Stimulated activated naive CD8-positive, alpha-beta T cell treated with anti-CD3 and anti-CD28 coated beads, Interleukin-15, amount 100 ng/mL, for 72 hours (primary cell): ENCODE measurements around the gene SHC2.
"Not testable (repeated sequence)": the region's sequence is repeated elsewhere in the genome, so short reads cannot be mapped to it uniquely, and the experiment has no call there.

Experiments used
- ATAC-seq: fragments of 150-1000 bp; cut with Tn5 transposase; 2 replicates; pipeline ENCODE4 v1.10.0; 2021; ENCODE audit warnings: mild to moderate bottlenecking, moderate library complexity
- DNase-seq, 2 donors: peaks; one replicate each; pipeline ENCODE4 v3.0.0; 2021 to 2022
- H3K27ac Mint-ChIP-seq, 2 donors: one replicate each; pipeline ENCODE4 v1.8.0; 2022; ENCODE audit warnings: mild to moderate bottlenecking in 2 of 2, mixed read lengths in 2 of 2, moderate library complexity in 2 of 2
- H3K27me3 Mint-ChIP-seq: one replicate; pipeline ENCODE4 v1.8.0; 2022; ENCODE audit warnings: mixed read lengths
- H3K4me1 Mint-ChIP-seq: one replicate; pipeline ENCODE4 v1.8.0; 2022; ENCODE audit warnings: mild to moderate bottlenecking, mixed read lengths
- H3K4me3 Mint-ChIP-seq, 2 donors: one replicate each; pipeline ENCODE4 v1.8.0; 2022; ENCODE audit warnings: mild to moderate bottlenecking in 2 of 2, mixed read lengths in 2 of 2, moderate library complexity in 1 of 2
- H3K9me3 Mint-ChIP-seq, 2 donors: one replicate each; pipeline ENCODE4 v1.8.0; 2022; ENCODE audit warnings: mixed read lengths in 2 of 2

Gene SHC2

GRCh38 chr19:390386-391206 lies 70.2 kb downstream of the SHC2 start:
- H3K27ac Mint-ChIP-seq, result no peak overlapping the region
- no peak for DNase-seq
- no peak for ATAC-seq

DNA sequence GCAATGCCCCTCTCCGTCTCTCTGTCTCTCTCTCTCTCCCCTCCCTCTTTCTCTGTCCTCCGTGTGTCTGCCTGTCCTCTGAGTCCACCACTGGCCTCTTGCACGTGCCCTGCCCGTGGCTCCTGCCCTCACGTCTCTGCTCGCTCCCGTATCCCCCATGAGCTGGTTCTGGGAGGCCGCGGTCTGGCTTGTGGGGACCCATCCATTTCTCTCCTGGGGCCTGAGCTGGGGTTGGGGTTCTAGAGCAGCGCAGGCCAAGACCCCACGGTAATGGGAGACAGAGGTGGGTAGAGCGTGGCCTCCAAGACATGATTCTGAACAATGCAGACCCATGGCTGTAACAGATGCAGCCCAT lies 70.9 kb downstream of the SHC2 start:
- no peak overlapping the region for H3K27ac Mint-ChIP-seq
- H3K9me3 Mint-ChIP-seq, result peaks cover 6 to 14% of the 10 kb centered on the region in 2 donors
- no peak overlapping the region for H3K4me3 Mint-ChIP-seq
- peaks cover 8% of the 10 kb centered on the region for H3K4me1 Mint-ChIP-seq
- ATAC-seq, result no peak
- DNase-seq, result no peak
- H3K27me3 Mint-ChIP-seq, result peaks cover 48% of the 10 kb centered on the region

More at GRCh38 chr19:390386-391206, 70.2 kb downstream of the SHC2 start:
- H3K4me3 Mint-ChIP-seq, result no peak overlapping the region
- peaks cover 8% of the 10 kb centered on the region for H3K4me1 Mint-ChIP-seq
- H3K9me3 Mint-ChIP-seq, result peaks cover 10 to 21% of the 10 kb centered on the region in 2 donors
- peaks cover 41% of the 10 kb centered on the region for H3K27me3 Mint-ChIP-seq

- Mint-ChIP-seq H3K27me3 (peaks cover 53% of the 10 kb centered on the region), H3K27ac (no peak overlapping the region), H3K4me3 (no peak overlapping the region), H3K9me3 (peaks cover 6 to 11% of the 10 kb centered on the region in 2 donors), H3K4me1 (peaks cover 11% of the 10 kb centered on the region)
- DNase-seq (no peak), ATAC-seq (no peak)
Measured at GRCh38 chr19:389255-389934, 71.4 kb downstream of the SHC2 start.

GRCh38 chr19:388691-389090 lies 72.1 kb downstream of the SHC2 start:
- H3K27ac Mint-ChIP-seq, result no peak overlapping the region
- DNase-seq (no peak), ATAC-seq (no peak)
- peaks cover 60% of the 10 kb centered on the region for H3K27me3 Mint-ChIP-seq
- no peak overlapping the region for H3K4me3 Mint-ChIP-seq
- peaks cover 6 to 10% of the 10 kb centered on the region in 2 donors for H3K9me3 Mint-ChIP-seq
- peaks cover 18% of the 10 kb centered on the region for H3K4me1 Mint-ChIP-seq

DNA sequence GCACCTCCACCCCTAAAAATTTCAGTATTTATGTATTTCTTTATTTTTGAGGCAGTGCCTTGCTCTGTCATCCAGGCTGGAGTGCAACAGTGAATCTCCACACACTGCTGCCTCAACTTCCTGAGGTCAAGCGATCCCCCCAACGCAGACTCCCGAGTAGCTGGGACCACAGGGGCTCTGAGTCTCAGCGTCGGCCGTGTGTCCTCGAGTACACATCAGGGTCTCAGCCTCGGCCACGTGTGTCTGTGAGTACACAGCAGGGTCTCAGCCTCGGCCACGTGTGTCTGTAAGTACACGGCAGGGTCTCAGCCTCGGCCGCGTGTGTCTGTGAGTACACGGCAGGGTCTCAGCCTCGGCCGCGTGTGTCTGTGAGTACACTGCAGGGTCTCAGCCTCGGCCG lies 73.1 kb downstream of the SHC2 start:
- no peak overlapping the region for H3K4me3 Mint-ChIP-seq
- DNase-seq (no peak), ATAC-seq (no peak)
- no peak overlapping the region for H3K27ac Mint-ChIP-seq
- peaks cover 0 to 1% of the 10 kb centered on the region in 2 donors for H3K9me3 Mint-ChIP-seq
- H3K4me1 Mint-ChIP-seq, result peaks cover 23% of the 10 kb centered on the region
- peaks cover 65% of the 10 kb centered on the region for H3K27me3 Mint-ChIP-seq

DNA sequence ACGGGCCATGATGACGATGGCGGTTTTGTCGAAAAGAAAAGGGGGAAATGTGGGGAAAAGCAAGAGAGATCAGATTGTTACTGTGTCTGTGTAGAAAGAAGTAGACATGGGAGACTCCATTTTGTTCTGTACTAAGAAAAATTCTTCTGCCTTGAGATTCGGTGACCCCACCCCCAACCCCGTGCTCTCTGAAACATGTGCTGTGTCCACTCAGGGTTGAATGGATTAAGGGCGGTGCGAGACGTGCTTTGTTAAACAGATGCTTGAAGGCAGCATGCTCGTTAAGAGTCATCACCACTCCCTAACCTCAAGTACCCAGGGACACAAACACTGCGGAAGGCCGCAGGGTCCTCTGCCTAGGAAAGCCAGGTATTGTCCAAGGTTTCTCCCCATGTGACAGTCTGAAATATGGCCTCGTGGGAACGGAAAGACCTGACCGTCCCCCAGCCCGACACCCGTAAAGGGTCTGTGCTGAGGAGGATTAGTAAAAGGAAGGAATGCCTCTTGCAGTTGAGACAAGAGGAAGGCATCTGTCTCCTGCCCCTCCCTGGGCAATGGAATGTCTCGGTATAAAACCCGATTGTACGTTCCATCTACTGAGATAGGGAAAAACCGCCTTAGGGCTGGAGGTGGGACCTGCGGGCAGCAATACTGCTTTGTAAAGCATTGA lies 74.1 kb downstream of the SHC2 start:
- H3K4me1 Mint-ChIP-seq, result peaks cover 24% of the 10 kb centered on the region
- not testable (repeated sequence) for H3K4me3 Mint-ChIP-seq, H3K27ac Mint-ChIP-seq, H3K9me3 Mint-ChIP-seq, ATAC-seq, DNase-seq
- peaks cover 65% of the 10 kb centered on the region for H3K27me3 Mint-ChIP-seq

- Mint-ChIP-seq H3K4me1 (peaks cover 24% of the 10 kb centered on the region), H3K27me3 (peaks cover 65% of the 10 kb centered on the region)
- not testable (repeated sequence) for DNase-seq, ATAC-seq, H3K27ac Mint-ChIP-seq, H3K9me3 Mint-ChIP-seq, H3K4me3 Mint-ChIP-seq
Measured at GRCh38 chr19:386189-386588, 74.6 kb downstream of the SHC2 start.

- Mint-ChIP-seq H3K4me3 (no peak overlapping the region), H3K9me3 (no peaks in the 10 kb centered on the region), H3K27ac (no peak overlapping the region), H3K4me1 (peaks cover 24% of the 10 kb centered on the region), H3K27me3 (peaks cover 71% of the 10 kb centered on the region)
- no peak for ATAC-seq
- no peak for DNase-seq
Measured at GRCh38 chr19:384799-385169, 76.0 kb downstream of the SHC2 start.

DNA sequence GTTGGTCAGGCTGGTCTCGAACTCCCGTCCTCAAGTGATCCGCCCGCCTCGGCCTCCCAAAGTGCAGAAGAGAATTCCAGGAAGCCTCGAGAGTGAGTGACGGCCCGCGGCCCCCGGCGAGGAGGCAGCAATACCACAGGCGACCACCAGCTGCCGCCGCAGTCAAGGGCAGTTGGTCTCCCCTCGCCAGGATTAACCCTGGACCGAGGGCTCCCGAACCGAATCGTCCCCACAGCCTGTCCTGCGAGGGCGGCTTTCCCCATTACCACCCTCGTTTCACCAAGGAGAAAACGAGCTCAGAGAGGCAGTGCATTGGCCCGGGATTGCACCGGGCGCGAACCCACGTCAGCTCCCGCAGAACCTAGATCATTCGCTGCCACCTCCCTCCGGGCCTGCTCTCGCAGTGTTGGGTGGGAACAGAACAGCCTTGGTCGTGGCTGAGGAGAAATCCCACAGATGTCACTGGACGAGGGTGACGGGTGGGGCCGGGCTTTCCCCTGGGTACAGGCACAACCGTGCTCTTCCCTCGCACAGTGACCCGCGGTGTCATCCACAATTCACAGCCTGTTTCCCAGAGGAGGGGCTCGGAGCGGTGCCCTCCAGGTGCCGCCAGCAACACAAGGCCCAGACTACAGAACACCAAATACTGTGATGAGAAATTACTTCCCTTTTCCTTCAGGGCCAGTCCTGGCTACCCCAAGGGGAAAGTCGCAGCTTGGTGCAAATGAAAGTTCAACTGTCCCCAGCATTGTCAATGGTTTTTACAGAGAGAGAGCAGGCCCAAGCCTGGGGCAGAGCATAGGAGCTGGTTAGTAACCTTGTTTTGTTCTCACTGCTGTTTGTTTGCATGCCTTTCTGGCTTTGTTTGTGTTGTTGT lies 76.7 kb downstream of the SHC2 start:
- Mint-ChIP-seq H3K27ac (peak overlapping the region in 1 of 2 donors; percentile 88), H3K4me3 (peak overlapping the region; percentile 33 to 63)
- DNase-seq, result no peak

GRCh38 chr19:383040-383439 lies 77.8 kb downstream of the SHC2 start:
- DNase-seq, result no peak
- H3K27ac Mint-ChIP-seq, result no peak overlapping the region
- ATAC-seq, result no peak
- peaks cover 24% of the 10 kb centered on the region for H3K4me1 Mint-ChIP-seq
- H3K4me3 Mint-ChIP-seq, result peak overlapping the region; percentile 61 to 63
- no peaks in the 10 kb centered on the region for H3K9me3 Mint-ChIP-seq
- peaks cover 70% of the 10 kb centered on the region for H3K27me3 Mint-ChIP-seq

More for the DNA sequence above, 76.7 kb downstream of the SHC2 start:
- peaks cover 74% of the 10 kb centered on the region for H3K27me3 Mint-ChIP-seq
- ATAC-seq, result no peak
- no peaks in the 10 kb centered on the region for H3K9me3 Mint-ChIP-seq
- H3K4me1 Mint-ChIP-seq, result peaks cover 24% of the 10 kb centered on the region

DNA sequence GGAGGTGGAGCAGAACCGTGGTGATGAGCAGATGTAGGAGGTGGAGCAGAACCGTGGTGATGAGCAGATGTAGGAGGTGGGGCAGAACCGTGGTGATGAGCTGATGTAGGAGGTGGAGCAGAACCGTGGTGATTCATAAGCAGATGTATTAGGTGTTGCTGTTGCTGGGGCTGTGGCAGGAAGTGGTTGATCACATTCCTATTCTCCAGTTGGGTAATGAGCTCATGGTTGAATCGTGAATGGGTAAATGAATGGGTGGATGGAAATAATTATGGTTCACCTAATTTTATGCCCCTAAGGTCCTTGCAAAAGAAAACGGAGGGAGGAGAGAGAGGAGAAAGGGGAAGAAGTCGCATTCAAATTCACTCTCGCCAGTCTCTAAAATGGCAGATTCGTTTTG lies 78.3 kb downstream of the SHC2 start:
- not testable (repeated sequence) for H3K9me3 Mint-ChIP-seq
- H3K4me1 Mint-ChIP-seq, result peaks cover 29% of the 10 kb centered on the region
- ATAC-seq (peak; percentile 93), DNase-seq (peak in 1 of 2 donors; percentile 59)
- H3K4me3 Mint-ChIP-seq, result peak overlapping the region; percentile 43 to 61
- H3K27ac Mint-ChIP-seq, result peak overlapping the region in 1 of 2 donors; percentile 1
- peaks cover 70% of the 10 kb centered on the region for H3K27me3 Mint-ChIP-seq

GRCh38 chr19:381901-382300 lies 78.9 kb downstream of the SHC2 start:
- ATAC-seq, H3K9me3 Mint-ChIP-seq, H3K27ac Mint-ChIP-seq, DNase-seq: not testable (repeated sequence)
- peaks cover 29% of the 10 kb centered on the region for H3K4me1 Mint-ChIP-seq
- peak overlapping the region in 1 of 2 donors; percentile 24 for H3K4me3 Mint-ChIP-seq
- peaks cover 66% of the 10 kb centered on the region for H3K27me3 Mint-ChIP-seq

DNA sequence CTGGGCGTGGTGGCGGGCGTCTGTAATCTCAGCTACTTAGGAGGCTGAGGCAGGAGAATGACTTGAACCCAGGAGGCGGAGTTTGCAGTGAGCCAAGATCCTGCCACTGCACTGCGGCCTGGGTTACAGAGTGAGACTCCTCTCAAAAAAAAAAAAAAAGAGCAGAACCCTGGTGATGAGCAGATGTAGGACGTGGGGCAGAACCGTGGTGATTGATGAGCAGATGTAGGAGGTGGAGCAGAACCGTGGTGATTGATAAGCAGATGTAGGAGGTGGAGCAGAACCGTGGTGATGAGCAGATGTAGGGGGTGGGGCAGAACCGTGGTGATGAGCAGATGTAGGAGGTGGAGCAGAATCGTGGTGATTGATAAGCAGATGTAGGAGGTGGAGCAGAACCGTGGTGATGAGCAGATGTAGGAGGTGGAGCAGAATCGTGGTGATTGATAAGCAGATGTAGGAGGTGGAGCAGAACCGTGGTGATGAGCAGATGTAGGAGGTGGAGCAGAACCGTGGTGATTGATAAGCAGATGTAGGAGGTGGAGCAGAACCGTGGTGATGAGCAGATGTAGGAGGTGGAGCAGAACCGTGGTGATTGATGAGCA lies 80.1 kb downstream of the SHC2 start:
- not testable (repeated sequence) for DNase-seq, ATAC-seq, H3K4me3 Mint-ChIP-seq, H3K9me3 Mint-ChIP-seq, H3K27ac Mint-ChIP-seq
- Mint-ChIP-seq H3K4me1 (peaks cover 29% of the 10 kb centered on the region), H3K27me3 (peaks cover 62% of the 10 kb centered on the region)

- ATAC-seq, result no peak
- H3K27me3 Mint-ChIP-seq, result peaks cover 57% of the 10 kb centered on the region
- no peak overlapping the region for H3K4me3 Mint-ChIP-seq
- no peaks in the 10 kb centered on the region for H3K9me3 Mint-ChIP-seq
- H3K27ac Mint-ChIP-seq, result no peak overlapping the region
- DNase-seq, result no peak
- peaks cover 29% of the 10 kb centered on the region for H3K4me1 Mint-ChIP-seq
Measured at GRCh38 chr19:379796-380195, 81.0 kb downstream of the SHC2 start.

DNA sequence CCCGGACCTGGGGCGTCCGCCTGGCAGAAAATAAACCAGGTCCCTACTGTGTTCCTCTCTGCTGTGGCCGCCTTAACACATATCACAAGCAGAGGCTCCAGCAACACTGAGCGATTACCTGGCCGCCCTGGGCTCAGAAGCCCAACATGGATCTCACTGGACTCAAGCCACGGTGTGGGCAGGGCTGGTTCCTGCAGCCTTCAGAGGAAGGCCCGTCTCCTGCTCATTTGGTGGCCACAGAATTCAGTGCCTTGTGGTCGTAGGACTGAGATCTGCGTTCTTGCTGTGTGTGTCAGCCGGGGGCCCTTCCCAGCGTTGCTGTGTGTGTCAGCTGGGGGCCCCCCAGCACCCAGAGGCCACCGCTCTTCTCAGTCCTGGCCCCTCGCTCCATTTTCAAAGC lies 82.1 kb downstream of the SHC2 start:
- Mint-ChIP-seq H3K27me3 (peaks cover 52% of the 10 kb centered on the region), H3K4me1 (peaks cover 19% of the 10 kb centered on the region), H3K4me3 (no peak overlapping the region), H3K27ac (no peak overlapping the region), H3K9me3 (no peaks in the 10 kb centered on the region)
- DNase-seq (no peak), ATAC-seq (no peak)
